DOHH2 (cell line): ENCODE results near the gene TP63.
"Not testable (repeated sequence)": the region's sequence is repeated elsewhere in the genome, so short reads cannot be mapped to it uniquely, and the experiment has no call there.

ENCODE experiments used
- H3F3A ChIP-seq: fragments of 200-600 bp; sonication (generic), shearing (Covaris generic); 2 replicates; pipeline ENCODE4 v1.6.0; 2016; ENCODE audit warnings: antibody characterized with exemption, mild to moderate bottlenecking; ENCODE audit not compliant: control insufficient read depth, insufficient read depth
- H3K27ac ChIP-seq: fragments of 200-600 bp; sonication (generic); 2 replicates; pipeline ENCODE4 v1.5.1; 2014; ENCODE audit warnings: low read depth, mild to moderate bottlenecking, low read length, moderate library complexity
- H3K27me3 ChIP-seq: fragments of 200-600 bp; sonication (generic); 2 replicates; pipeline ENCODE4 v1.6.1; 2014; ENCODE audit warnings: mild to moderate bottlenecking, low read length, mixed read lengths; ENCODE audit not compliant: control insufficient read depth
- H3K36me3 ChIP-seq: fragments of 200-600 bp; sonication (generic); 2 replicates; pipeline ENCODE4 v1.6.1; 2014; ENCODE audit warnings: mild to moderate bottlenecking, low read length, moderate library complexity, mixed read lengths; ENCODE audit not compliant: control insufficient read depth
- H3K4me1 ChIP-seq: fragments of 200-600 bp; sonication (generic); 2 replicates; pipeline ENCODE4 v1.6.1; 2014; ENCODE audit warnings: mild to moderate bottlenecking, low read length, mixed read lengths; ENCODE audit not compliant: control insufficient read depth
- H3K4me2 ChIP-seq: fragments of 200-600 bp; sonication (generic); 2 replicates; pipeline ENCODE4 v1.6.0; 2014; ENCODE audit warnings: mild to moderate bottlenecking, low read length, moderate library complexity
- H3K4me3 ChIP-seq: fragments of 200-600 bp; sonication (generic); 2 replicates; pipeline ENCODE4 v1.5.1; 2014; ENCODE audit warnings: mild to moderate bottlenecking, low read length, mixed read lengths
- H3K79me2 ChIP-seq: fragments of 200-600 bp; sonication (generic); 2 replicates; pipeline ENCODE4 v1.6.1; 2014; ENCODE audit warnings: mild to moderate bottlenecking, low read length, mixed read lengths; ENCODE audit not compliant: control insufficient read depth
- H3K9me2 ChIP-seq: fragments of 200-600 bp; sonication (generic); replicated peaks from 2 replicates; pipeline ENCODE4 v1.6.1; 2014; ENCODE audit warnings: mild to moderate bottlenecking, low read length, mixed read lengths; ENCODE audit not compliant: control insufficient read depth
- H3K9me3 ChIP-seq: fragments of 200-600 bp; sonication (generic); 2 replicates; pipeline ENCODE4 v1.6.1; 2014; ENCODE audit warnings: antibody characterized with exemption, low read length, mixed read lengths; ENCODE audit not compliant: control insufficient read depth, insufficient read depth
- H4K20me1 ChIP-seq: fragments of 200-600 bp; sonication (generic); 2 replicates; pipeline ENCODE4 v1.6.0; 2014; ENCODE audit warnings: low read depth, mild to moderate bottlenecking, antibody characterized with exemption, low read length, moderate library complexity; ENCODE audit not compliant: control insufficient read depth, insufficient read depth
- EZH2phosphoT487 ChIP-seq: fragments of 200-600 bp; sonication (generic); IDR thresholded peaks from 2 replicates; pipeline ENCODE4 v1.6.1; 2017; ENCODE audit warnings: borderline replicate concordance, mild to moderate bottlenecking, antibody characterized with exemption, low read length, moderate library complexity, mixed read lengths
- TF ChIP-seq, protein P1 (sequence below): fragments of 200-600 bp; sonication (generic); IDR thresholded peaks from one replicate; pipeline ENCODE4 v1.5.1; 2014; ENCODE audit warnings: antibody characterized with exemption, mild to moderate bottlenecking, low read depth, low read length; ENCODE audit not compliant: poor library complexity, severe bottlenecking

Gene TP63

GRCh38 chr3:189605717-189606116 lies 25.5 kb upstream of the TP63 start:
- TF ChIP-seq, protein P1, sequence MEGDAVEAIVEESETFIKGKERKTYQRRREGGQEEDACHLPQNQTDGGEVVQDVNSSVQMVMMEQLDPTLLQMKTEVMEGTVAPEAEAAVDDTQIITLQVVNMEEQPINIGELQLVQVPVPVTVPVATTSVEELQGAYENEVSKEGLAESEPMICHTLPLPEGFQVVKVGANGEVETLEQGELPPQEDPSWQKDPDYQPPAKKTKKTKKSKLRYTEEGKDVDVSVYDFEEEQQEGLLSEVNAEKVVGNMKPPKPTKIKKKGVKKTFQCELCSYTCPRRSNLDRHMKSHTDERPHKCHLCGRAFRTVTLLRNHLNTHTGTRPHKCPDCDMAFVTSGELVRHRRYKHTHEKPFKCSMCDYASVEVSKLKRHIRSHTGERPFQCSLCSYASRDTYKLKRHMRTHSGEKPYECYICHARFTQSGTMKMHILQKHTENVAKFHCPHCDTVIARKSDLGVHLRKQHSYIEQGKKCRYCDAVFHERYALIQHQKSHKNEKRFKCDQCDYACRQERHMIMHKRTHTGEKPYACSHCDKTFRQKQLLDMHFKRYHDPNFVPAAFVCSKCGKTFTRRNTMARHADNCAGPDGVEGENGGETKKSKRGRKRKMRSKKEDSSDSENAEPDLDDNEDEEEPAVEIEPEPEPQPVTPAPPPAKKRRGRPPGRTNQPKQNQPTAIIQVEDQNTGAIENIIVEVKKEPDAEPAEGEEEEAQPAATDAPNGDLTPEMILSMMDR, result no peak
- no peak for TF ChIP-seq EZH2phosphoT487
- H3F3A ChIP-seq, result no peaks in the 10 kb centered on the region
- H3K27me3 ChIP-seq, result no peaks in the 10 kb centered on the region
- H3K4me3 ChIP-seq, result no peak overlapping the region
- H3K4me2 ChIP-seq, result no peak overlapping the region
- no peaks in the 10 kb centered on the region for H3K36me3 ChIP-seq
- H3K9me2 ChIP-seq, result no peaks in the 10 kb centered on the region
- no peaks in the 10 kb centered on the region for H3K79me2 ChIP-seq
- H3K27ac ChIP-seq, result no peak overlapping the region
- H4K20me1 ChIP-seq, result no peaks in the 10 kb centered on the region
- H3K9me3 ChIP-seq, result no peaks in the 10 kb centered on the region
- H3K4me1 ChIP-seq, result no peaks in the 10 kb centered on the region

DNA sequence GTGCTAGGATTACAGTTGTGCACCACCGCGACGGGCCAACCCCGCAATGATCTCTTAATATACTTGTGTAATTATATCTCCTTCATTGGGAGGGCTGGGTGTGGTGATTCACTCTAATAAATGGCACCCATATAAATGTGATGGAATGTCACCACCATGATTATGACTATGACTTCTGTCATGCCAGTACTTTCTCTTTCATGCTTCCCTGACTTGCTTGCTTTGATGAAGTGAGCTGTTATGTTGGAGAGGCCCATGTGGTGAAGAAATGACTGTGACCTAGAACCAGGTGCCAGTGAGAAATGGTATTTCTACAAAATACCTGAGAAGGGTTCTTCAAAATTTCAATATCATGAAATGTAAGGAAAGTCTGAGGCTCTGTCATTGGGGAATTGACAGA lies 24.4 kb upstream of the TP63 start:
- no peaks in the 10 kb centered on the region for H3K27me3 ChIP-seq
- no peaks in the 10 kb centered on the region for H3K9me2 ChIP-seq
- H3K4me1 ChIP-seq, result no peaks in the 10 kb centered on the region
- no peaks in the 10 kb centered on the region for H3K79me2 ChIP-seq
- no peak for TF ChIP-seq EZH2phosphoT487
- TF ChIP-seq, protein P1, result no peak
- no peak overlapping the region for H3K27ac ChIP-seq
- H3K4me3 ChIP-seq, result no peak overlapping the region
- no peak overlapping the region for H3K4me2 ChIP-seq
- H4K20me1 ChIP-seq, result no peaks in the 10 kb centered on the region
- no peaks in the 10 kb centered on the region for H3F3A ChIP-seq
- no peaks in the 10 kb centered on the region for H3K36me3 ChIP-seq
- H3K9me3 ChIP-seq, result no peaks in the 10 kb centered on the region

DNA sequence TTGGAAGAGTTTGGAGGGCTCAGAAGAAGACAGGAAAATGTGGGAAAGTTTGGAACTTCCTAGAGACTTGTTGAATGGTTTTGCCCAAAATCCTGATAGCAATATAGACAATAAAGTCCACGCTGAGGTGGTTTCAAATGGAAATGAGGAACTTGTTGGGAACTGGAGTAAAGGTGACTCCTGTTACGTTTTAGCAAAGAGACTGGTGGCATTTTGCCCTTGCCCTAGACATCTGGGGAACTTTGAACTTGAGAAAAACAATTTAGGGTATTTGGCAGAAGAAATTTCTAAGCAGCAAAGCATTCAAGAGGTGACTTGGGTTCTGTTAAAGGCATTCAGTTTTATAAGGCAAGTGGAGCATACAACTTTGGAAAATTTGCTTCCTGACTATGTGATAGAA lies 18.5 kb upstream of the TP63 start:
- not testable (repeated sequence) for H4K20me1 ChIP-seq, H3K4me3 ChIP-seq, H3K4me2 ChIP-seq, H3K27me3 ChIP-seq, H3K9me3 ChIP-seq, H3K36me3 ChIP-seq, H3K79me2 ChIP-seq, H3K27ac ChIP-seq, H3K9me2 ChIP-seq, H3F3A ChIP-seq
- H3K4me1 ChIP-seq, result peaks cover 20% of the 10 kb centered on the region

GRCh38 chr3:189613122-189613521 lies 18.1 kb upstream of the TP63 start:
- no peak for TF ChIP-seq EZH2phosphoT487
- TF ChIP-seq, protein P1, result no peak
- Histone ChIP-seq H3K27me3 (no peaks in the 10 kb centered on the region), H3K79me2 (no peaks in the 10 kb centered on the region), H3K4me1 (peaks cover 20% of the 10 kb centered on the region), H3K36me3 (no peaks in the 10 kb centered on the region), H3K9me3 (no peaks in the 10 kb centered on the region), H3K4me3 (no peak overlapping the region), H4K20me1 (no peaks in the 10 kb centered on the region), H3K4me2 (no peak overlapping the region), H3K27ac (no peak overlapping the region), H3K9me2 (no peaks in the 10 kb centered on the region), H3F3A (no peaks in the 10 kb centered on the region)
